ENCODE results near the gene TRIM32. TPM values are rescaled to one million over a fixed set of nuclear protein-coding genes. Genes with fewer than 3 reads are reported as not detected.

TRIM32 gene
- total and polyA plus RNA-seq, 2 of the 13 experiments (the other 11 are each of a cell fraction or from before 2014, with no cell fraction given), result 6.5 to 7.7 TPM

DNA sequence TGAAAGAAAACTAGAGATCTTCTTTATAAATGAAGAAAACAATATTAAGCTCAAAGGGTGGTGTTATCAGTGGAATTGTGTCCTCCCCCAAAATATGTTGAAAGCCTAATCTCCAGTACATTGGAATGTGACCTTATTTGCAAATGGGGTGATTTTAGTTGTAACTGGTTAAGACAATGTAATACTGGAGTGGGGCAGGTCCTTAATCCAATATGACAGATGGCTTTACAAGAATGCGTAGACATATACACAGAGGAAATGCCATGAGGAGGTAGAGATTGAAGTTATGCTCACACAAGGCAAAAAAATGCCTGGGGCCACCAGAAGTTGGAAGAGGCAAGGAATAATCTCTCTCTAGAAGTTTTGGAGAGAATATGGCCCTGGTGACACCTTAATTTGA lies 13.7 kb upstream of the TRIM32 start (continued):
- no peak for TF ChIP-seq HNF4G (IDR thresholded peaks at IDR 0.05; ENCODE audit: borderline replicate concordance, low read depth, low read length)
- no peak for TF ChIP-seq HNF4G (CRISPR knock-in tag; IDR thresholded peaks at IDR 0.05; ENCODE audit: borderline replicate concordance, low read depth)
- TF ChIP-seq ARID2 (CRISPR knock-in tag; IDR thresholded peaks at IDR 0.05; ENCODE audit: borderline replicate concordance), result no peak
- no peak for TF ChIP-seq ZNF570 (CRISPR knock-in tag; IDR thresholded peaks at IDR 0.05; ENCODE audit: borderline replicate concordance)
- no peak for TF ChIP-seq RBAK (CRISPR knock-in tag; IDR thresholded peaks at IDR 0.05)
- no peak for TF ChIP-seq ZFYVE20 (CRISPR knock-in tag; IDR thresholded peaks at IDR 0.05; ENCODE audit: borderline replicate concordance, low read depth)
- TF ChIP-seq, protein P1, sequence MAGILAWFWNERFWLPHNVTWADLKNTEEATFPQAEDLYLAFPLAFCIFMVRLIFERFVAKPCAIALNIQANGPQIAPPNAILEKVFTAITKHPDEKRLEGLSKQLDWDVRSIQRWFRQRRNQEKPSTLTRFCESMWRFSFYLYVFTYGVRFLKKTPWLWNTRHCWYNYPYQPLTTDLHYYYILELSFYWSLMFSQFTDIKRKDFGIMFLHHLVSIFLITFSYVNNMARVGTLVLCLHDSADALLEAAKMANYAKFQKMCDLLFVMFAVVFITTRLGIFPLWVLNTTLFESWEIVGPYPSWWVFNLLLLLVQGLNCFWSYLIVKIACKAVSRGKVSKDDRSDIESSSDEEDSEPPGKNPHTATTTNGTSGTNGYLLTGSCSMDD (CRISPR knock-in tag; IDR thresholded peaks at IDR 0.05), result no peak
- no peak for TF ChIP-seq MTF2 (CRISPR knock-in tag; IDR thresholded peaks at IDR 0.05; ENCODE audit: borderline replicate concordance)
- no peak for TF ChIP-seq NFE2L2 (IDR thresholded peaks at IDR 0.05; ENCODE audit: low read length)
- TF ChIP-seq MED1 (CRISPR knock-in tag; IDR thresholded peaks at IDR 0.05), result no peak
- no peak for TF ChIP-seq BORCS8-MEF2B (CRISPR knock-in tag; IDR thresholded peaks at IDR 0.05)
- TF ChIP-seq RXRA (CRISPR knock-in tag; IDR thresholded peaks at IDR 0.05), result no peak

DNA sequence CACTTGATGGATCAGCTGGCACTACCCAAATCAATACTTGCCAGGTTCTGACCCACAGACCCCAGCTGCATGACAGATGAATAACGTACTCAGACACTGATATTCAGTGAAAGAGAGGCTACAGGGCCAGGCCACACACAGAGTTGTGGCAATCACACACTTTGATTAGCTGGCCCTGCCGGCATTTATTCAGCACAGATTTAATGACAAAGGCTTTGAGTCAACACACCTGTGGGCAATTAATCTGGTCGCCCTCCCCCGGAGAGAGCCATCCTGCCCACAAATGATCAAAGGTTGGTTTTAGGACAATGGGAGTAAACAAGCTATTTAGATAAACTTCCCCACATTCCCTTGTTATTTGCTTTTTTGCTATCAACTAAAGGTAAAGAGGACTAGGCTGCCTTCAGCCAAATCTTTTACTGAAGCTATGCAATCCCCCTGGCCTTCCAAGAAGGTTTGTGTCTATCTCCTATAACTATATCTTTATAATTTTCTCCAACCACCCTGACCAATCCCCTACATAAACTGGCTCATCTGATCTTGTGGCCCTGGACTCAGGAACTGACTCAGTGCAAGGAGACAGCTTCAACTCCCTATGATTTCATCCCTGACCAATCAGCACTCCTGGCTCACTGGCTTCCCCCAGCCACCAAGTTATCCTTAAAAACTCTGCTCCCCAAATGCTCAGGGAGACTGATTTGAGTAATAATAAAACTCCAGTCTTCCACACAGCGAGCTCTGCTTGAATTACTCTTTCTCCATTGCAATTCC lies 12.7 kb upstream of the TRIM32 start:
- ATAC-seq, result no peak

More for the DNA sequence above, 12.7 kb upstream of the TRIM32 start:
- no peak overlapping the region for H3K9ac ChIP-seq (ENCODE audit: insufficient read depth, low read depth, low read length)
- no peaks in the 10 kb centered on the region for H3K4me1 ChIP-seq (ENCODE audit: insufficient read depth, low read length)
- no peaks in the 10 kb centered on the region for H3K27me3 ChIP-seq (ENCODE audit: control insufficient read depth in 1 of 2, insufficient read depth in 2 of 2, low read length in 2 of 2)
- intact Hi-C loops (cut with micrococcal nuclease; ENCODE audit: unreplicated experiment), result no loop called here
- H3K36me3 ChIP-seq (replicated peaks in 1 of 2; ENCODE audit: control insufficient read depth in 1 of 2, insufficient read depth in 2 of 2, low read length in 2 of 2), result peaks cover 0 to 2% of the 10 kb centered on the region in 2 experiments; a peak in 1 of 5 replicates
- DNase-seq (ENCODE audit: low spot score) (no peak), FAIRE-seq (no peak)
- no TSS peak for BruUV-seq (replicated peaks)
- POLR2A ChIA-PET, result no interaction called here
- no peak overlapping the region for H3K4me3 ChIP-seq (replicated peaks in 1 of 3; ENCODE audit: insufficient read depth in 1 of 3, low read depth in 2 of 3, low read length in 3 of 3)
- TF ChIP-seq GFI1 (CRISPR knock-in tag; IDR thresholded peaks at IDR 0.05; ENCODE audit: borderline replicate concordance) (no peak), ZNF253 (CRISPR knock-in tag; IDR thresholded peaks at IDR 0.05; ENCODE audit: borderline replicate concordance) (peak; percentile 75; the same call in 1 of the 2 replicates)
- 94% methylated on average over 5 of the region's 5 CpGs for WGBS (ENCODE audit: low lambda C conversion rate)
- H3K27ac ChIP-seq (ENCODE audit: extremely low read length, insufficient read depth, low read length), result no peak overlapping the region
- H3K4me2 ChIP-seq (ENCODE audit: low read depth, low read length), result no peak overlapping the region
- no peaks in the 10 kb centered on the region for H4K20me1 ChIP-seq (ENCODE audit: insufficient read depth, low read length)
- in situ Hi-C loops (cut with HindIII; ENCODE audit: extremely low pct_ligation_motif_present, low pct_unique_long_range_greater_than_20kb), result no loop called here
- no peak overlapping the region for H2AFZ ChIP-seq (ENCODE audit: low read length)
- no peaks in the 10 kb centered on the region for H3K79me2 ChIP-seq (ENCODE audit: insufficient read depth, low read length)
- H3K9me3 ChIP-seq (ENCODE audit: low read length), result peaks cover 24% of the 10 kb centered on the region
- CTCF ChIA-PET (ENCODE audit: low intra/inter-chr PET ratio, low total read pairs), result no interaction called here
